ENCODE data around the gene HEBP1. TPM values are rescaled to one million over a fixed set of nuclear protein-coding genes. Genes with fewer than 3 reads are reported as not detected.

The HEBP1 gene
- total RNA-seq, 2 donors from 2014 or later, result 30.0 to 40.3 TPM

DNA sequence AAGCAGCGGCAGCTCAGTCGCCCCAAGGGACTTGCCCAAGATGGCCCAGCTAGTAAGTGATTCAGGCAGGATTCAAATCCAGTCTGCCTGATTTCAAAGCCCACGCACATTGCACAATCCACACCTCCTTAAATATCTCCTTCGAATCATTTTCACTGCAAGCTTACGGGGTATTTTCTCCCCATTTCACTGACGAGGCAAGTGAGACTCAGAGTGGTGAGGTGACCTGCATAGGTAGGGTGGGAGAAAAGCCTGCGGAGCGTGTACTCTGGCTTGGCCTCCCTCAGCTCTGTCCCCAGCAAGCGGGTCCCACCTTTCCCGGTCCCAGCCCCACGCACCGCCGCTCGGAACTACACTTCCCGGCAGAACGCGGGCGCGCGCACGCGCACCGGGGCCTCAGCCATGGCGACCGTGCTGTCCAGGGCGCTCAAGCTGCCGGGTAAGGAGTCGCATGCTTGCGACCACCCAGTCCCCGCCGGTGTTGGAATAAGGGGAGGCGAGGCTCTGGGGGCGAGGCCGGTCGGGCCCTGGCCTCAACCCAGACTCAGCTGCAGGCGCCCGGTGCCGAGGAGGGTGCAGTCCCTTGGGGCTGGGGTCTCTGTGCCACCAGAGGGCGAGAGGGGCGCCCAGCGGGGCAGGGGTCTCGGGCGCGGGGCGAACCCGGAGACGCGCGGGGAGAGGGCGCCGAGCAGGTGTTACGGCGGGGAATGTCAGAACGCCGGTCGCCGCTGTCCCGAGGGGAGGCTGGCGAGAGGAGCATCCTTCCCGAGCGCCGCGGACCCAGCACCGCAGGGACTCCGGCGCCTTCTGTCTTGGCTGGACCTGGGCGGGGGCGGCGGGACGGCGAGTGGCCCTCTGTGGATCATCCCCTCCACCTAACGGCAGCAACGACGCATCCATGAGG, 44.2 kb upstream of the HEBP1 start, which contains the start of gene FAM234B:
Gene FAM234B (plus strand): TSS at position 380 of the 904 bp plus-strand sequence. CDS start 23 bp downstream, at position 403.
- peaks cover 5% of the 10 kb centered on the region for H3K4me1 ChIP-seq (replicated peaks)
- intact Hi-C loops (cut with DNase I), result no loop called here
- TF ChIP-seq, protein P1, sequence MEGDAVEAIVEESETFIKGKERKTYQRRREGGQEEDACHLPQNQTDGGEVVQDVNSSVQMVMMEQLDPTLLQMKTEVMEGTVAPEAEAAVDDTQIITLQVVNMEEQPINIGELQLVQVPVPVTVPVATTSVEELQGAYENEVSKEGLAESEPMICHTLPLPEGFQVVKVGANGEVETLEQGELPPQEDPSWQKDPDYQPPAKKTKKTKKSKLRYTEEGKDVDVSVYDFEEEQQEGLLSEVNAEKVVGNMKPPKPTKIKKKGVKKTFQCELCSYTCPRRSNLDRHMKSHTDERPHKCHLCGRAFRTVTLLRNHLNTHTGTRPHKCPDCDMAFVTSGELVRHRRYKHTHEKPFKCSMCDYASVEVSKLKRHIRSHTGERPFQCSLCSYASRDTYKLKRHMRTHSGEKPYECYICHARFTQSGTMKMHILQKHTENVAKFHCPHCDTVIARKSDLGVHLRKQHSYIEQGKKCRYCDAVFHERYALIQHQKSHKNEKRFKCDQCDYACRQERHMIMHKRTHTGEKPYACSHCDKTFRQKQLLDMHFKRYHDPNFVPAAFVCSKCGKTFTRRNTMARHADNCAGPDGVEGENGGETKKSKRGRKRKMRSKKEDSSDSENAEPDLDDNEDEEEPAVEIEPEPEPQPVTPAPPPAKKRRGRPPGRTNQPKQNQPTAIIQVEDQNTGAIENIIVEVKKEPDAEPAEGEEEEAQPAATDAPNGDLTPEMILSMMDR (IDR thresholded peaks at IDR 0.05), result peak in 1 of 4 experiments; percentile 34
- TF ChIP-seq POLR2A (IDR thresholded peaks at IDR 0.05) (no peak), POLR2AphosphoS5 (IDR thresholded peaks at IDR 0.05) (peak; percentile 61)

DNA sequence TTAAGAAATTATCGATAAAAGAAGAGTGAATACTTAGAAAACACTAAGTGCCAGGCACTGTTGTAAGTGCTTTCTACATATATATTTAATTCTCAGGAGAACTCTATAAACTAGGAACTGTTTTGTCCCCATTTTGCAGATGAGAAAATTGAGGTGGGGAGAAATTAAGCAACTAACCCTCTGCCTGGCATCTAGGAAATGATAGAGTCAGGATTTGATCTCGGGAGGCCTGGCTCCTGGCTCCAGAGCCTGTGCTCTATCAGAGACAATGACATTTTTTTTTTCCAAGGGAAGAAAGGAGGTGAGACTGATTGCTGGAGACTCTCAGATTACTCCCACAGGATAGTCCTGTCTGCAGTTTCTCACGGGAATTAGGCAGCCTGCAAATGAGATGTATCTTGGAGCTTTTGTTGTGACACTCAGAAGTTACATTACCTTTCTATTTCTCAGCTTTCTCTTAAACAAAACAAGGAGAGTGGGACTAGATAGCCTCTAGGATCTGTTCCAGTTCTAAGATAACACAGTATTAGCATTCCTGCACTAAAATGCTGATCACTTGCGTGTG, 42.7 kb upstream of the HEBP1 start:
- H3K9me3 ChIP-seq, result no peaks in the 10 kb centered on the region
- no peaks in the 10 kb centered on the region for H3K36me3 ChIP-seq
- H3K27ac ChIP-seq, result no peak overlapping the region
- WGBS, result 82% methylated on average over 4 of the region's 4 CpGs
- no peaks in the 10 kb centered on the region for H3K27me3 ChIP-seq (replicated peaks; ENCODE audit: insufficient read depth)
- intact Hi-C loops (cut with DNase I), result no loop called here
- DNase-seq (ENCODE audit: low spot score), result no peak
- H3K4me3 ChIP-seq, result no peak overlapping the region
- peaks cover 5% of the 10 kb centered on the region for H3K4me1 ChIP-seq (replicated peaks)
- TF ChIP-seq, protein P1 (IDR thresholded peaks at IDR 0.05), result no peak
- TF ChIP-seq POLR2AphosphoS5 (IDR thresholded peaks at IDR 0.05) (no peak), POLR2A (IDR thresholded peaks at IDR 0.05) (no peak)

More for the DNA sequence above, 44.2 kb upstream of the HEBP1 start, which contains the start of gene FAM234B:
- peak; percentile 63 for DNase-seq (ENCODE audit: low spot score)
- Histone ChIP-seq H3K9me3 (no peaks in the 10 kb centered on the region), H3K27me3 (replicated peaks; ENCODE audit: insufficient read depth) (no peaks in the 10 kb centered on the region), H3K27ac (peak within 1 kb of the TSS; percentile 59 to 63), H3K36me3 (no peaks in the 10 kb centered on the region), H3K4me3 (peak within 1 kb of the TSS; percentile 95 to 96)
- 4% methylated on average over 67 of the region's 74 CpGs for WGBS

DNA sequence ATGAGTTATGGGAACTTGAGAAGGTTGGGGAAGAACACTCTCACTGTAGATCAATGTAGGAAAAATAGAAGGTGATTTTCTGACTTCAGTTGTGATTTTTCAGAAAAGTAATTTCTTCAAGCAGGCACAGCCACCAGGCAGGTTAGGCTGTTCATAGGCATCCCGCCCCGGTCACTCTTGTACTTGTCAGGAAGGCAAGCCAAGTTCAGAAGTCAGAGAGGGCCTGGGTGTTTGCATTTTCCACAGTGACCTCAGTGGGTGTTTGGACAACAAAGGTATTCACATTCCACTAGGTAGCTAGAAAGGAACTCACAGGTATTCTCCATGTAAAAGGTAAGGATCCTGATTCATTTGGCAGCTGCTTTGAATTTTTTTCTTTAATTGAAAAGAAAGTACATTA, 41.2 kb upstream of the HEBP1 start:
- Histone ChIP-seq H3K4me1 (replicated peaks) (peaks cover 5% of the 10 kb centered on the region), H3K36me3 (no peaks in the 10 kb centered on the region), H3K9me3 (no peaks in the 10 kb centered on the region), H3K4me3 (no peak overlapping the region), H3K27ac (no peak overlapping the region), H3K27me3 (replicated peaks; ENCODE audit: insufficient read depth) (no peaks in the 10 kb centered on the region)
- WGBS, result 91% methylated on average over 2 of the region's 2 CpGs
- DNase-seq (ENCODE audit: low spot score), result no peak
- TF ChIP-seq, protein P1 (IDR thresholded peaks at IDR 0.05), result no peak
- TF ChIP-seq POLR2A (IDR thresholded peaks at IDR 0.05) (no peak), POLR2AphosphoS5 (IDR thresholded peaks at IDR 0.05) (no peak)
- intact Hi-C loops (cut with DNase I), result no loop called here

DNA sequence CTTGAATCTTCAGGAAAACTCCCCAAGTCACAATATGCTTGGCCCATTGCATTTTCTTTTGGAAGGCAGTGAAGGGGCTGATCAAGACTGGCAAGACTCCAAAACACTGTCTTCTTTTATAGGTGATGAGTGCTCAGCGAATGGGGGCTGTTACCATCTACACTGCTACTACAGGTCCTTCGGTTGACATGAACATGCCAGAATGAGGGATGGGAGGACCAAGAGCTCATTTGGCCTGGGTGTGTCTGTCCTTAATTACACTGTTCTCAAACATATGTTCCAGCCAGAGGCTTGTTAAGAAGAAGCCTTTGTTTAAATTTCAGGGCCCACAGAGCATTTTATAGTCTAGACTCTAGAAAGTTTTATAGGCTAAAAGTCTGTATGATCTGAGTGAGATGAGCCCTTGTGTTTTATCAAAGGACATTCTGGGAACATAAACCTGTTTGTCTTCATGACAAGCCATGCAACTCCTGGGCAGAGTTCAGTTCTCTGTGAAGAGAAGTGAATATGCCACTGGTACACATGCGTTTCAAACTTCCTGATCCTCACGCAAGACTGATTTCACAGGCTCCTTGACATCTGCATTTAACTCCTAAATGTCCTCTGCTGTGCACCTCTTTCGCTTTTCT, 39.4 kb upstream of the HEBP1 start:
- TF ChIP-seq POLR2AphosphoS5 (IDR thresholded peaks at IDR 0.05), result peak; percentile 84
- TF ChIP-seq, protein P1 (IDR thresholded peaks at IDR 0.05), result no peak
- H3K4me3 ChIP-seq, result no peak overlapping the region
- intact Hi-C loops (cut with DNase I), result no loop called here

More for the DNA sequence above, 39.4 kb upstream of the HEBP1 start:
- Histone ChIP-seq H3K4me1 (replicated peaks) (peaks cover 5% of the 10 kb centered on the region), H3K36me3 (no peaks in the 10 kb centered on the region), H3K27me3 (replicated peaks; ENCODE audit: insufficient read depth) (no peaks in the 10 kb centered on the region), H3K27ac (peak overlapping the region in 1 of 2 donors; percentile 40), H3K9me3 (no peaks in the 10 kb centered on the region)
- 28% methylated on average over 5 of the region's 5 CpGs for WGBS
- peak; percentile 65 for DNase-seq (ENCODE audit: low spot score)

Measured in prostate gland (tissue), 2 donors.